ENCODE measurements around the gene ADCY4.

The ADCY4 gene

DNA sequence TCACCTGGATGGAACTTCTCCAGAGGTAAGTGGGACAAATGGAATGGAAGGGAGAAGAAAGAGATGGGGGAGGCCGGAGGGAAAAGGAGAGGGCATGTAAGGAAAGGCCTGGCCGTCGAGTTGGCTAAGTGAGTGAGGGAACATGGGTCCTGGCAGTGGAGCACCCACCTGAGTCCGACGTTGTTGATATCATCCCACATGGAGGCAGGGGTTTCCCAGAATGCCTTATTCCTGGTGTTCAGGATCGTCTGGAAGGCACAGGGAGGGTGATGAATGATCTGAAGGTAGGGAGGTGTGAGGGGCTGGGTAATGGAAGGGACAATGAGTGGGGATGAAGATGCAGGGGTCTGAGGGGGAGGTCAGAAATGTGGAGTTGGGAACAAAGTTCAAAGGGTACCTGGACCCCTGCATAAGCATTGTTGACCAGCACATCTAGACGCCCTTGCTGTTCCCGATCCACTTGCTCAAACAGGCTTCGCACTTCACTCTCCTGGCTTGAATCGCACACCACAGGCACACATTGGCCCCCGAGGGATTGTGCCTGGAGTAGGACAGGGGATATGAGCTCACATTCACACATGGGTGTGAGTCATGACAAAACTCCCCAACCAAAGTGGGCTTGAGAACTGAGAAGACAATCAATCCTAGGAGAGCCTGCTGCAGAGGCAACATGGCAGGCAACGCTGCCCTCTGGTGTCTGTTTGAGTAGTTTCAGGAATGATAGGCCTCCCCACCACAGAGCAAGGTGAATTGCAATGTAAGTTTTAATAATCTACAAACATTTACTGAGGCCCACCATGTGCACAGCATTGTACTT is 38.3 kb downstream of the ADCY4 start:
- peak; percentile 76 to 77 for DNase-seq

DNA sequence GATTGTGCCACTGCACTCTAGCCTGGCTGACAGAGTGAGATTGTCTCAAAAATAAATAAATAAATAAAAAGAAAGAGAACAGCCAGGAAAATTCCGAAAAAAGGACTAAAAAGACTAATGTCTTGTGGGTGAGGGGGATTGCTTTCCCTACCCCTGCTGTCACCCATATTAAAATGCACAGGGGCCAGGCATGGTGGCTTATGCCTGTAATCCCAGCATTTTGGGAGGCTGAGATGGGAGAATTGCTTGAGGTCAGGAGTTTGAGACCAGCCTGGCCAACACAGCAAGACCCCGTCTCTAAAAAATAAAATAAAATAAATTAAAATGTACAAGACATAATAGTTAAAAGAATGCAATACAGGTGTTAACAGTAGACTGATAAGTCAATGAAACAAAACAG is 41.3 kb downstream of the ADCY4 start:
- DNase-seq: no peak

DNA sequence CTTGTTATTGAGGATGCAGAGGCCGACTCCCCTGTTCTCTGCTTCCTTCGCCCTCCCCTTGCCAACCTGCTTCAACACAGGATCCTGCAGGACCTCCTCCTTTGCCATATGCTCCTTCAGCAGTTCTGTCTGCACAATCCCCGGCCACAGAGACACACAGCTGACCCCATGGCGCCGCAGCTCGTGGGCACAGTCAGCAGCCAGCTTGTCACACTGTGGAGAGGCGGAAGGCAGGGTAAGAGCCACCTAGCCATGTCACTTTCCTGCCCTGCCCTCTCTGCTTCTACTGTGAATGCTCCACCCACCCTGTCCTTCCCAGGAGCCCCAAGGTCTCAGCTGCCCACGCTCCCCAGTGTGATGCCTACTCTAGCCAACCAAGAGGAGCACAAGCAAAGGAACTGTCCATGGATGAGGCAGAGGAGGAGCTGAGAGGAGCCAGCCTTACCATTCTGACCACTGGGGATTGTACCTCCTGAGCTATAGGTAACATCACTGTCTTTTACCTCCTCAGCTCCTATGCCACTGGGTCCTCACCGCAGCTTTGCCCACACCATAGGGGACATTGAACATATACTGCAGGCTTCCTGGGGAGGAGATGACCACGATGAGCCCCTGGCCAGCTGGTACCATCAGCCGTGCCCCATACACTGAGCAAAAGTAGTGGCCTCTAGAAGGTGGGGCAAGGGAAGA is 42.6 kb downstream of the ADCY4 start:
- DNase-seq: no peak

DNA sequence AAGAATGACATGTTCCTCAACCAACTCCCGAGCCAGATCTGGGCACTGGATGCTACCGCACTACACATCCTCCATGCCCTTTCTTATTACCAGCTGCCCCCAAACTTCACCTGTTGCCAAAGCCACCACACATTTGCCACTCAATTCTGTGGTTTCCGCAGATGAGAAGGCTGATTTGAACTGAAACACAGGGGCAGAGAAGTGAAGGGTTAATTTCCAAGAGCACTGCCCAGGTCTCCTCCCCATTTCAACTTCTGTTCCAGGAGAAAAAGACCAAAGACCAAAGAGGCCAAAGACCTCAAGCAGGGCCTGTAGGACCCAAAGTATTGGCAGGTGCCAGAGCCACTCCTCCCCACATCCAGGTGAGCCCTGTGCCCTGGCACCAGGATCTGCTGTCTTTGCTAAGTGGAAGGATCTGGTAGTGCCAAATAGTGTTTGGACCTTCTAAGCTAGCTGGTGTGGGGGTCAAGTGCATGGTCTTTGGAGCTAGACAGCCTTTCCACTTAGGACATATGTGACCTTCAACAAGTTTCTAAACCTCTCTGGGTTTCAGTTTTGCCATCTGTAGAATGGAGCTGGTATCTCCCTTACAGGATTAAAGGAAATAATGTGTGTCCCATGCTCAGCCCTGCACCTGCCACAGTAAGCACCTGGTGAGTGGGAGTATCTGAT is 43.3 kb downstream of the ADCY4 start:
- no peak for DNase-seq

DNA sequence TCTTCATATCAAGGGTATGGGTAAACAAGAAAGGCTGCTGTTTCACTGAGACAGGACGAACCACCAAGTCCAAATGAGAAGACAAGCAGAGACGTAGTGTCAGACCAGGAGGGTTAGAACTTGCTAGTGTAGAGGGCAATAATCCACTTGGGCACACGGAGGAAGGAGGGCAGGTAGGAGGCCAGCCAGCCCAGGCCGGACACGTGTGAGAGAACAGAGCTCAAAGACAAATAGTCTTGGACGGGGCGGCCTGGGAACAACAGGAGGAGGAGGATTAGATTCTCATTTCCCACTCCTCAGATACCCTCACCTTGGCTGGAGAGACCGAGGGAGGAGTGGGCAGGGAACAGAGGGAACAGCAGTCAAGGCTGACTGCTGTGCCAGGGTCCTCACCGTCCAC is 44.1 kb downstream of the ADCY4 start:
- DNase-seq: no peak

DNA sequence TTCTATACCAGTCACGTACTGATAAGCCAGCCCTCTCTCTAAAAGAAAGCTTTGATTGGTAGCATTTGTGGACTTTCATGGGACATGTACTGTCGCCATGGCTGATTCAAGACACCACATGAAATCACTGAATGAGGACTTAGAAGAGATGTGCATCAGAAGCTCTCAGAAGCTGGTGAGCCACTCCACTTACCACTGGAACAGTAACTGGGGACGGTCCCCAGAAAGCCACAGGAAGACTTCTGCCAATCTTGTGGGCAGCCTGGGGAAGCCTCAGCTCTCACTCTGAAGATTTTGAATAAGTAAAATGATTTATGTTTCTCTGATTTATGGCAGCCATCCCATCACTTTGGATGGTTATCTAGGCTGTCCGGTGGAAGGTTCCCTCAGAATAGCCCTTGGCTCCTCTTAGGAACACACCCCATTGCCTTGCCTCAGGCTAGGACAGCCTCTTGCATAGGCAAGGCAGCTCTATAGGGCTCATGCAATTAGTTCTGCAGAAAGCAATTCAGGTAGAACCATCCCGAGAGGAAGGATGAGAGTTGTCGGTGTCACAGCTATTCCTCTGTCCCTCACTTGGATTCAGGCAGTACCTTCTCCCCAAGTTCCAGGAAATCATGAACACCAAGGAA is 45.1 kb downstream of the ADCY4 start:
- DNase-seq: no peak

DNA sequence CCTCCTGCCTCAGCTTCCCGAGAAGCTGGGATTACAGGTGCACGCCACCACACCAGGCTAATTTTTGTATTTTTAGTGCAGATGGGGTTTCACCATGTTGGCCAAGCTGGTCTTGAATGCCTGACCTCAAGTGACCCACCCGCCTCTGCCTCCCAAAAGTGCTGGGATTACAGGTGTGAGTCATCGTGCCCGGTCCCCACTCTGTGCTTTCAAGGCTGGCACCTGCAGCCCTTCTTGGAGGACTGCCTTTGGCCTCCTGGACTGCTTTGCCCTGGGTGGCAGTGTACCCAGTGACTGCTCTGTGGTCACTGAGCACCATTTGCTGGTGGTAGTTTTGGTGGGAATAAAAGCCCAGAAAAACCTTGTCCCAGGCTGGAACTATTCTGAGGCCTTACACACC is 47.9 kb downstream of the ADCY4 start:
- no peak for DNase-seq

DNA sequence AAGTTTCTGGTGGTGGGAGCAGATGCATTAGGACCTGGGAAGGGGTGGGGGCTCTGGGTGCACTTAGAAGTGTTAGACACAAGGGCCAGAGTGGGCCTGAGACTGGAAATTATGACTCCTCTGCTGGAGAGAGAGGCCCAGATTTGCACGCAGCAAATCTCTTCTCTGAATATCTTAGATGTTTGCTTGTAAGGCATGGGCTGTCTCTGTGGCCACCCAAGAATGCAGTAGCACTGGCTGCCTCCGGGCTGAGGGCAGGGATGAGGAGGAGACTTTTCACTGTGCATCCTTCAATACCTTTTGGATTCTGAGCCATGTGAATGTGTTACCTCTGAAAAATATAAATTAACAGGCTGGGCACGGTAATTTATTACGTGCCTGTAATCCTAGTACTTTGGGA is 49.5 kb downstream of the ADCY4 start:
- no peak for DNase-seq

DNA sequence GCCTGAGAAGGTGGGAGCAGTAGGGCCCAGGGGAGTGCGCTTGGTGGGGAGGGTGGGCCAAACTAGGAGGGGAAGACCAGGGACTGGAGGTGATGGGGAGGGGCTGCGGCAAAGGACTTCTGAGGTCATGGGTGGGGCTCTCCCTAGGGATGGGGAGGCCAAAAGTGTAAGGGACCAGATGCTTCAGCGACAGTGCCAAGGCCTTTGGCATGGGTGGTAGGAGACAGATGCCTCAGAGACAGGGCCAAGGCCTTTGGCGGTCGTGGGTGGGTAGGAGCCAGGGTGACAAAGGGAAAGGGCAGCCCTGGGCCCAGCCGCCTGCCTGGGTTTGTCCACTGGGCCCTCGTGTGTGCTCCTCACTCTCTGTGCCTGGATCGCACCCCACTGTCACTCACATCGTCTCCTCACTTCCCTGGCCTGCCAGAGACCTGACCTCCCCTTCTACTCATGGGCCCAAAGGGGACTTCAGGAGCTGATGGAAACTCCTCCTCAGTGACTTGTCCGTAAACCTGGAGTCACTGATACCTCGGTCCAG is 50.3 kb downstream of the ADCY4 start:
- no peak for DNase-seq

DNA sequence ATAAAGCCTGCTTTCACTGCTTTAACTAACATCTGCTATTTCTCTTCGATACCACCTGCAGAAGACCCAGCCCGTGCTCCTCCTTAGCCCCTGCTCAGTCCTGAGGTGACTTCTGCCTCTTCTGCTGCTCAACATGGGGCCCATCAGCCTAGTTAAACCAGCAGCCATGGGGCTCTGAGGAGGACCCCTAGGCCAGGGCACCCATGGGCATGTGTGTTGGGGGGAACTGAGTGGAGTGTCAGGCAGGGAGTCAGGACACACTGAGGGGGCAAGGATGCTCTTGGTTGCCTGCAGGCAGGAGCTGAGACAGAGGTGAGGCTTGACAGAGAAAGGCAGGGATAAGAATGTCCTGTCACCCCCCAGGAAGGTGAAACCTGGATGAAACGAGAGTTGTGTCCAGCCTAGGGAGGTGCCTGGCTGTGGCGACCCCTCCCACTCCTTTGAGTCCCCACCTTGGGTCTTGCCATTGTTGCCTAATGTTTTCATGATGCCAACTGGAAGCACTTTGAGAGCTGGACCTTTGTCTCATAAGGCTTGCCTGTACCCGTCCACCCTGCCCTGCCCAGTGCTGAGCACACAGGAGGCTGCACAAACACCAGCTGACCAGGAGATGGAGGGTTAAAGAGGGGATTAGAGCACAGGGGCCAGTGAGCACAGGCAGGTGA is 50.9 kb downstream of the ADCY4 start:
- no peak for DNase-seq

DNA sequence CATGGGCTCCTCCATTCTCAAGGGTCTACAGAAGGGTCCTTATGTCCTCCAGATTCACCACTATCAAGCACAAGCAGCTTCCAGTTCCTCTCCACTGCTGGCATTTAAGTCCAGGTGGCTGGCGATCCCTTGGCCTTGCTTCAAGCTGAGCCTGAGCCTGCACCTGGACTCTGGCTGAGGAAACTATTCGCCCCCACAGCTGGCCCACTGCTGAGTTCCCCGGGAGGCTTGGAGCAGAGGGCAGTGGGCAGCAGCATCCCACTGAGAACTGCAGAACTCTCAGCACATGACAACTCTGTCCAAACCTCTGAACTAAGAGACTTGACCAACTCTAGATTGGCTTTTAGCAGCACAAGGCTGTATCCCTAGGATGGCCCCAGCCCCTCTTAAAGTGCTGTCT is 52.1 kb downstream of the ADCY4 start:
- no peak for DNase-seq

DNA sequence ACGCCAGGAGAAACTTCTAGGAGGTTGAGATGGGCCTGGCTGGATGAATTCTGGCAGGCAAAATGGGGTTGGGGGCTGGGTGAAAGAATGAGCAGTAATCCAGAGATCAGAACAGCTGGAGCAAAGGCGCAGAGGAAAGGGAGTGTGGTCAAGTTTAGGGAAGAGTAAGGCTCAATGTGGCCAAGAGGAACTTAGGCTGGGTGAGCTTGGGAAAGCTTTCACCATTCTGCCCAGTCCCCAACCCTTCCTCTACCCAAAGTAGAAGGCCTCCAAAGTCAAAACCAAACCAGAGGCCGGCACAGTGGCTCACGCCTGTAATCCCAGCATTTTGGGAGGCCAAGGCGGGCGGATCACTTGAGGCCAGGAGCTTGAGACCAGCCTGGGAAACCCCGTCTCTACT is 53.2 kb downstream of the ADCY4 start:
- DNase-seq: no peak

DNA sequence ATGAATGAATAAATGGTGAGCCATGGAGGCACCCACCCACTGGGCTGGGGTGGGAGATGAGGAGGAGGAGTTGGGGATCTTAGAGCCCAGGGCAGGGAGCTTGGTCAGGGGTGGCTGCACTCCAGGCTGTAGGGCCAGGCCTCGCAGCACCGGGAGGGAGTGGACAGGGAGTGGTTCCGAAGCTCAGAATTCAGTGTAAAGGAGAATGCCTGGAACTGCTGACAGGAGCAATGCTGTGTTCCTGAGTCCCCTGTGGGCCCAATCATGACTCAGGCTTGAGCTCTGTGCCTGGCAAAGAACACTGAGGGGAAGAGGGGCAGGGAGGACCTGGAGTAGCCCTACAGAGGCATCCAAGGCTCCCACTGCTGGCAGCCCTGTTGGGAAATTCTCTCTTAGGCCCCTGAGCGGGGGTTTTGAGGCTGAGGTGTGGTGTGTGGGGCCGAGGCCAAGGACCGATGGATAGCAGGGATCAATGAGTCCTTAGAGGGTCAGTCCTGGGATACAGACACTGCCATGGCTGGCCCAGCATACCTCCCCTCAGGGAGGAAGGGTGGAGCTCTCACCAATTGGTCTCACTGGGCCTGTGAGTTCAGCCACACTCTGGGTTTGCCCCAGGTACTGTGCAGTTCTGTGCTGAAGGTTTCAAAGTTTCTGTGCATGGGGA is 53.9 kb downstream of the ADCY4 start:
- DNase-seq: no peak

DNA sequence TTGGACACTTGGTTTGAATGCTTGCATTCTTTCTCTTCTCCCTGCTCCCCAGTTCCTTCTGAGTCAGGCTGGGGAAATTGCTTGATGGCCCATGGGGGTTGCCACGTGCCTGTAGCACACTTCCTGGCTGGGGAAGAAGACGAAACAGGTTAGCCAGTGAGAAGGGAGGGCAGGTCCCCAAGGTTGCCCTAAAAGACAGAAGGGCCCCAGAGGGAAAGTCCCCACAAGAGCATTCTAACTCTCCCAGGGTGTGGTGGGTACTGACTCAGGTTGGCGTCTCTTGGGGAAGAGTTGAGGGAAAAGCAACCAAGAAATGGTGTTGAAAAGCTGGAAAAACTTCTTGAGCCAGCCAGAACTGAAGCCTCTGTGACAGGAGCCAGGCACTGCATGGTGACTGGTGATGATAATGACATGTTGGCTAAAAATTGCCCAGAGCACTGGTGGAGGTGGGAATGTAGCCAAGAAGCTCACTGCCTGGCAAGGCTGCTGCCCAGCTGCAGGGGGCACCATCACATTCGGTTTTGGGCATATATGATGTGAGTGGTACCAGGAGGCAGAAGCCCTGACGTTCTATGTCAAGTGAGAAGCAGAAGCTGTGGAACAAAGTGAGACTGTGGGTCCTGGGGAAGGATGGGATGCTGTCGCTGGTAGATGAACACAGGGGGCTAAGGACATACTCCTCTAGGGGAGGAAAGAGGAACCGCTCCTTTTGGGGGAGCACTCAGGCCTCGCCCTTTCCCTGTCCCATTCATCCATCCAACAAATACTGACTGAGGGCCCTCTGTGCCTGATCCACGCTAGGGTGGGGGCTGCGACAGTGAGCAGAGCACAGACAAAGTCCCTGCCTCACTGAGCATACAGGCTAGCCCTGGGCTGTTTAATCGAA is 55.3 kb downstream of the ADCY4 start:
- DNase-seq: peak; percentile 49 to 63

DNA sequence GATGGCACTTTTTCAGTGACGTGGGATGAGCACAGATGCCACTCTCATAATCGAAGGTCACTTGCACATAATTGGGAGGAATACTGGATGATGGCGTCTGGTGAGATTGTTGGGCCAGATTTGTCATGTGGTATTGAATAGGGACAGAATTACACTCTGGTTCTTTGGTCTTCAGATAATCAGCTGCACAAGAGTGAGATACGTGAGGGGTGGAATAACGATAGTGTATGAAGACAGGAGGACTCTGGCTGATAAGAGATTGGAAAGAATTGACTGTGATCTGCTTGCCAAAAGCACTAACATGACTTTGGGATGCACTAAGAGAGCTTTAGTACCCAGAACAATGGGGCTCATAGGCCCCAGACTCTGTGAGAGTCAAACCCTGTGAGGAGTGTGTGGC is 56.4 kb downstream of the ADCY4 start:
- DNase-seq: no peak

DNA sequence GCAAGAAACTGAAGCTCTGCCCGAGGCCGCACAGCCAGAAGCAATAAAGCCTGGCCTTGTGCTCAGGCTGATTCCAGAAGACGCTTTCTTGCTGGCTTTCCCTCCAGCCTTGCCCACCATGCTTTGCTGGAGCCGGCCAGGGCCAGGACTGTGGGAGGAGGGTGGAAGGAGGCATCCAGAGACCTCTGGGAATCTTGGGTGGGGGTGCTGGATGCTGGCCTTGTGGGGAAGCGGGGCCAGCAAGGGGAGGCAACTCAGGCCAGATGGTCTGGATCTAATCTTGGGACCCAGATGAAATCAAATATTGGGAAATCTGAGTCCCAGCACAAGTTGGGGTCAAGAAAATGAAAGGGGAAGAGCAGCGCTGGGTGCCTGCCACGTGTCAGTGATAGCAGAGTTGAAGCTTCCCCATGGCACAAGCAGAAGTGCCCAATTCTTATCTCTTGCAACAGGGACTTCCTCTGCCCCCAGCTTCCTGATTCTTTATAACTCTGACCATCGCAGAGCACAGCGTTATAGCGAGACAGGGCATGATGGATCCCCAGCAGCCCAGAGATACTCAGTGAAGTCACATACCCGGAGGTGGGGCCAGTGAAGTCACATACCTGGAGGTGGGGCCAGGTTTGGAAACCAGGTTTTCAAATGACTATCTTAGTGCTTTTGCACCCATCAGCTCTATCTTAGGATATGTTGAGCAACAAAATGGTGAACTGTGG is 57.1 kb downstream of the ADCY4 start:
- no peak for DNase-seq

DNA sequence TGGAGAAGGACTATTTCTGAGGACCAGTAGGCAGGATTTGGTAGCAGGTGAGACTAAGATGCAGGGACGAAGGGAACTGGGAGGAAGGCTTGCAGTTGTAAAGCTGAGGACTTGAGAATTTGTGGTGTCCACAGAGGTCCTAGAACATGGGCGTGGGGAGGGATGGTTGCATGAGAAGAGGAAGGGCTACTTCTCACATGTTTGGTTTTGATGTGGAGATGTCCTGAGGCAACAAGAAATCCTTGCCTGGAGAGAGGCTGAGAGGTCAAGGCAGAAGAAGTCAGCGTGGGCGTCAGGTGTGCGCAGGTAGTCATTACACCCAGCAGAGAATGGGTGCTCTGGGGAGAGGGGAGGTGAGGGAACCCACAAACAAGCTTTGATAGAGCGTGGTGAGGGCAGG is 57.8 kb downstream of the ADCY4 start:
- no peak for DNase-seq

DNA sequence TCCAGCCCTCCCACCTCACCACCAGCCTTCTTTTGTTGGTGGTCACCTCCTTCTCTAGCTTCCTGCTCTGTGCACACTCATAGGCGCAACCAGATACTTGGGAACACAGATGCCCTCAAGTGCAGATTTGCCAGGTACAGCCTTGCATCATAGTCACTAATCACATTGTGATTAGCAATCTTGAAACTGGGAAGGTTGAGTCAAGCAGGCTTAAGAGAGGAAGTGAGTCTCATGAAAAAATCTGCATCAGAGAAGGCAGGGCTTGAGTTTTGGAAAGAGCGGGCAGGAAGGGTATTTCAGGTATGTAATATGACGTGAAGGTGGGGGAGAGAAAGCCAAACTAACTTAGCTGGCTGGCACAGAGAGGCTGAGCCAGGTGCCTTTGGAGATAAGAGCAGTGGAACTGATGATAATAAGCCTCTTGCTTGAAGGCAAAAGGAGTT is 60.7 kb downstream of the ADCY4 start:
- peak; percentile 55 to 58 for DNase-seq

DNA sequence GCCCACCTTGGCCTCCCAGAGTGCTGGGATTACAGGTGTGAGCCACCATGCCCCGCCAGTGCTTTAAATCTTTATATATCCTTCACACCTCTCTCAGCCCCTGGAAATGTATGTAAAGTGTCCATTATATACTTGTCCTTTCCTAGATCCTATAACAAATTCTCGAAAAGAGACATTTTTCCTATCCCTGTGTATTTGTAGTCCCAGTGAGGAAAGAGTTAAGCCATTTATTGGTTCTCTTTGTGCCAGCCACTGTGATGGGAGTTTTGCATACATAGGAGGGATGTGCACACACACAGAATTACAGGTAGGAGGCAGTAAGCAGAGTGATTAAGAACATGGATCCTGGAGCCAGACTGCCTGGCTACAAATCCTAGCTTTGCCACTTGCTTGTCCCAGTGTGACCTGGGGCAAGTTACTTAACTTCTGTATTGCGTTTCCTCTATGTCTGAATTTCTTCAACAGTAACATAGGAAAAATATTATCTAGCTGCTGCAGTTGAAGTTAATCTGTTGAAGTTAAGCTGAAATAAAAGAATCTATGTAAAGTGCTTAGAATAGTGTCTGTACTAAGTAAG is 61.4 kb downstream of the ADCY4 start:
- no peak for DNase-seq

DNA sequence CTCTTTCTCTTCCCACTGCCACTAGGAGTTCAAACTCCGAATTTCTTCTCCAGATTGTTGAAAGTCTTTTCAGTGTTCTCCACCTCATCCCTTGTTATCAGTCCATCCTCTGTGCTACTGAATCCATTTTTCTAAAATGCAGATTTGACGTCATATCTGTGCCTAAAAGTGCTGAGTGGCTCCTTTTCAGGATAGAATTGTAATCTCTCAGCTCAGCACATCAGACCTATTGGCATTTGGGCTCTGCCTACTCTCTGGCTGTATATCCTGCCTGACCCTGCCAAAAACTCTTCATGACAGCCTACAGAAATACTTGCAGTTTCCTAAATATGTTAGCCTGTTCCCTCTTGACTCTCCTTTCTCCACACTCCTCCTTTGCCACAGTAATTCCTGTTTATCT is 62.4 kb downstream of the ADCY4 start:
- no peak for DNase-seq
